Measurements from ENCODE around the gene TIFAB. TPM values are rescaled to one million over a fixed set of nuclear protein-coding genes. Genes with fewer than 3 reads are reported as not detected.

The TIFAB gene
- total RNA-seq, 1 donor, result not detected

- H3K4me3 ChIP-seq (ENCODE audit: low read depth, low read length), result no peak overlapping the region
- no peak for TF ChIP-seq CTCF (IDR thresholded peaks at IDR 0.05; ENCODE audit: insufficient read depth, low read depth, low read length)
- DNase-seq (ENCODE audit: low read depth), result no peak
Measured at GRCh38 chr5:135473956-135474670, 22.0 kb upstream of the TIFAB start.

DNA sequence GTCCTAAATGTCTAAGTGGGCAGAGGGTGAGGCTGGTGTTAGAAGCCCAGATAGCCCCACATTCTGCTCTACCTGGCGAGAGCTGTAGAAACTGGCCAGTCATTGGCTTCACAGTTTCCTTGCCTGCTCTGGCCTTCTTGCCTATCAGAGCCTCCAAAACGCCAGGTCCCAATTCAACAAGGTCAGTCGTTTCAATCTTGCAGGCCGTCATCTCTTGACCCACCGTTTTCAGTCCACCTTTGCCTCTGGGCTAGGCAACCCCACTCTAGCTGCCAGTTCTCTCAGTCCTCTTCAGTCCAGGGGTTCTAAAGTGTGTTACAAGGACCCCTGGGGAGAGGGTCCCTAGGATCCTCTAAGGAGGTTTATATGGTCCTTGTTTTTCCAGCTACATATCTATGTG is 20.0 kb upstream of the TIFAB start:
- no peak for DNase-seq (ENCODE audit: low read depth)
- no peak overlapping the region for H3K4me3 ChIP-seq (ENCODE audit: low read depth, low read length)
- no peak for TF ChIP-seq CTCF (IDR thresholded peaks at IDR 0.05; ENCODE audit: insufficient read depth, low read depth, low read length)

GRCh38 chr5:135471726-135472125 is 19.6 kb upstream of the TIFAB start:
- no peak overlapping the region for H3K4me3 ChIP-seq (ENCODE audit: low read depth, low read length)
- no peak for DNase-seq (ENCODE audit: low read depth)
- TF ChIP-seq CTCF (IDR thresholded peaks at IDR 0.05; ENCODE audit: insufficient read depth, low read depth, low read length), result no peak

DNA sequence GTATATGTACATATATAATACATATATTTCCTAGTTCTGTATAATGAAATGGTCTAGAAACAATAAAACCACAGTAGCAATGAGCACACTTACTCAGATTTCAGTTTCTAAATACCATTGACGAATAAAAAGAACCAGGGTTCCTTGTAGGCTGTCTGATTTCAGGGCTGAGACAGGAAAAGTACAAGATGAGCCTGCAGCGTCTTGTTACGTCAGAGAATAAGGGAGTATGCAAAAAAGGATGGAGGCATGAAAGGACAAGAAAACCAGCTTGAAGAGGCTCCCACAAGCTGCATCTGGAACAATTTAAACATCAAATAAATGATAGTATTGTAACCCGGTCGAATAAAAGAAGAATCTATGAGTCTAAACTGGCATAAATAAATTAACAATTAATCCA is 17.8 kb upstream of the TIFAB start:
- DNase-seq (ENCODE audit: low read depth), result no peak
- H3K4me3 ChIP-seq (ENCODE audit: low read depth, low read length), result no peak overlapping the region
- no peak for TF ChIP-seq CTCF (IDR thresholded peaks at IDR 0.05; ENCODE audit: insufficient read depth, low read depth, low read length)

DNA sequence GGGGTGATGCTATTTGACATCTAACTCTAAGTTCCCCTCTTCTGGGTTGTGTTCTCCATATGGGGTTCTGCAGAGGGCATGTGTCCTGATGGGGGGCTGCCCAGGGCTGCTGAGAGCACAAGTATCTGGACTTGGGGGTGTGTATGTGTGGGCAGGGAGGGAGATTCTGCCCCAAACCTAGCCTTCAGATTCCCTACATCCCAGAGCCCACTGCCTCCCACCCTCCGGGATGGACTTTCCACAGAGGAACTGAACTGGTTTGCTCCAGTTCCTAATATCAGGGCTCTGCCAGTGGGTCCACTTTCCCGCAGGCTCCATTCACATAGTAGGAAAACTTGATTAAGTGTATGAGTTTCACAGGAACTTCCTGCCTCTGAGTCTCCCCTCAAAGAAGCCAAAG is 16.4 kb upstream of the TIFAB start:
- DNase-seq (ENCODE audit: low read depth), result no peak
- TF ChIP-seq CTCF (IDR thresholded peaks at IDR 0.05; ENCODE audit: insufficient read depth, low read depth, low read length), result no peak
- H3K4me3 ChIP-seq (ENCODE audit: low read depth, low read length), result no peak overlapping the region

DNA sequence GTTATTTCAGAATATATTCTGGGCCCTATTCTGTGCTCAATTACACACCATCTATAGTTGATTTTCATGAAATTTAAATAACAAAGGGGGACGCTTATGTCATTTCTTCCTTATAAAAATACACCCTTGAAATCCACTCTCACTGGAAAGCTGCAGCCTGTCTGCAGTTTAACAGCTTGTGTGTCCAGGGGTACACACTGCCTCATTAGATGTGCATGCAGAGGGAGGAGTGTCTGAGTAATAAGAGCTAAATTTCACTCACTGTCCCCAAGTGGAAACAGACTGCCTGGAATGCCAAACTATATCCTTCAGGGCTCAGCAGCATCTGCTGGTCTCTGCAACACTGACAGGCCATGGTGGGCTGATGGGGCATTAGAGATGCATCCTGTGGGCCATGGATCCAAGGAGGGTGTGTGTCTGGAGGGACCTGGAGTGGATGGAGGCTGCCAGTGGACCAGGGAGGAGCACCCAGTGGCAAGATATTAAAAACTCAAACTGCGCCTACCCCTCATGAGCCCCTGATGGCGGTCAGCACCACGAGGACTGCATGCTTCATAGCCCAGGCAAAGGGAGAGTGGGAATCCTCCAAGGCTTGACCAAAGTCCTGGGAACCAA is 15.8 kb upstream of the TIFAB start:
- no peak for TF ChIP-seq CTCF (IDR thresholded peaks at IDR 0.05; ENCODE audit: insufficient read depth, low read depth, low read length)
- no peak for DNase-seq (ENCODE audit: low read depth)
- no peak overlapping the region for H3K4me3 ChIP-seq (ENCODE audit: low read depth, low read length)
